ENCODE results near the gene GSTK1. TPM values are rescaled to one million over a fixed set of nuclear protein-coding genes. Genes with fewer than 3 reads are reported as not detected.
A peak's percentile ranks its signal among the peaks of the same experiment; 100 is the strongest.

GSTK1 gene
- total RNA-seq, 4 donors from 2014 or later = 58.2 to 173 (median 86.9) TPM

DNA sequence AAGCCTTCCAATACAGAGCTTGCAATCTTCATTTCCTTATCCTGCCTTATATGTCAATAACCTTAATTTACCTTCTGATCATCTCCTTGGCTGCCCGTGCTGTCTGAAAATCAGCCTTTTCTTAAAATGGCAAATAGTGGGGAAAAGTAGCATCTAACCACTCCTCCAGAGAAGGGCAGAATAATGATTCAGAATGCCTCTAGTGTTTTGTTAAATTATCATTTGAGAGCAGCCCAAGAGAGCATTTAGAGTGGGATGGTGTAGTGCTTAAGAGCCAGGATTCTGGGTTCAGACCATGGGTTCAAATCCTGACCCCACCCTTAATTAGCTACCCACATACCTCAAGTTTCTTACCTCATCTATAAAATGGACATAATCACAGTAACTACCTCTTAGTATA is 16.9 kb downstream of the GSTK1 start:
- H3K4me1 ChIP-seq = no peaks in the 10 kb centered on the region
- no peak for DNase-seq
- intact Hi-C loops (cut with DNase I; ENCODE audit: low total_unique reads) = no loop called here

DNA sequence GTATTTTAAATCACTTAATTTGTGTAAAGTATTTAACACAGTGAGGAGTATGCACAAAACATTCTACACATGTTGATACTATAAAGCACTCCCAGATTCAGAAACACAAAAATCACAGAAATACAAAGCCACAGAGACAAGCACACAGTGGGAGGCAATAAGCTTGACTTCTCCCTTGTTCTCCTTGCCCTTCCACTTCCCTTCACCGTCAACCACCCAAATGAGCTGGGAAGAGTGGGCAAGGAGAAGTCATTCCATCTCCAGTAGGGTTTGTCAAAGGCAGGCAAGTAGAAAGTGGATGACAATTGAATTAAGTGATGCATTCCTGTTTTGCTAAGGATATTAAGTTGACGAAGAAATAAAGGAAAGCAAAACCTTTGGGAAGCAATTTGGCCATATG is 17.3 kb downstream of the GSTK1 start:
- Histone ChIP-seq H3K36me3 (no peaks in the 10 kb centered on the region), H3K4me3 (no peak overlapping the region), H3K4me1 (no peaks in the 10 kb centered on the region), H3K9me3 (no peaks in the 10 kb centered on the region), H3K27me3 (no peaks in the 10 kb centered on the region), H3K27ac (peak overlapping the region in 1 of 2 donors; percentile 61)
- TF ChIP-seq POLR2A (IDR thresholded peaks at IDR 0.05) = no peak
- TF ChIP-seq, protein P1, sequence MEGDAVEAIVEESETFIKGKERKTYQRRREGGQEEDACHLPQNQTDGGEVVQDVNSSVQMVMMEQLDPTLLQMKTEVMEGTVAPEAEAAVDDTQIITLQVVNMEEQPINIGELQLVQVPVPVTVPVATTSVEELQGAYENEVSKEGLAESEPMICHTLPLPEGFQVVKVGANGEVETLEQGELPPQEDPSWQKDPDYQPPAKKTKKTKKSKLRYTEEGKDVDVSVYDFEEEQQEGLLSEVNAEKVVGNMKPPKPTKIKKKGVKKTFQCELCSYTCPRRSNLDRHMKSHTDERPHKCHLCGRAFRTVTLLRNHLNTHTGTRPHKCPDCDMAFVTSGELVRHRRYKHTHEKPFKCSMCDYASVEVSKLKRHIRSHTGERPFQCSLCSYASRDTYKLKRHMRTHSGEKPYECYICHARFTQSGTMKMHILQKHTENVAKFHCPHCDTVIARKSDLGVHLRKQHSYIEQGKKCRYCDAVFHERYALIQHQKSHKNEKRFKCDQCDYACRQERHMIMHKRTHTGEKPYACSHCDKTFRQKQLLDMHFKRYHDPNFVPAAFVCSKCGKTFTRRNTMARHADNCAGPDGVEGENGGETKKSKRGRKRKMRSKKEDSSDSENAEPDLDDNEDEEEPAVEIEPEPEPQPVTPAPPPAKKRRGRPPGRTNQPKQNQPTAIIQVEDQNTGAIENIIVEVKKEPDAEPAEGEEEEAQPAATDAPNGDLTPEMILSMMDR (IDR thresholded peaks at IDR 0.05) = no peak
- intact Hi-C loops (cut with DNase I; ENCODE audit: low total_unique reads) = no loop called here
- DNase-seq = no peak

More for the DNA sequence above, 16.9 kb downstream of the GSTK1 start:
- Histone ChIP-seq H3K9me3 (no peaks in the 10 kb centered on the region), H3K27ac (peak overlapping the region; percentile 3 to 61), H3K27me3 (no peaks in the 10 kb centered on the region), H3K36me3 (no peaks in the 10 kb centered on the region), H3K4me3 (no peak overlapping the region)
- TF ChIP-seq, protein P1 (IDR thresholded peaks at IDR 0.05) = no peak
- no peak for TF ChIP-seq POLR2A (IDR thresholded peaks at IDR 0.05)

DNA sequence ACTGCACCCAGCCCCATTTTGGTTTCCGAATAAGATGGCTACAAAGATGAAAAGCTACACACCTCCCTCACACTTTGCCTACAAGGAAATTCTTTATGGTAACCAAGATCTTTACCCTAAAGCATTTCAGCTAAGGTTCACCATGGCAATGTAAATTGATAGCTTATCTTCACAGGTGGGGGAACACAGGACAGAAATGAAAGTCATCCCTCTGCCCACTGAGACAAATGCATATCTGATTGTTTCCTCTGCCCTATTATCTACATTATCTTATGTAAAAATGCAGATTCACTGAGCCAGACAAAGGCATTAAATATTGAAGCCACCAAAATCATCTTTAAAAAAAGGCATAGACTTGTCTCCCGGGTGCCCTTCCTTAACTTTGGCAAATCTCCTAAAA is 18.3 kb downstream of the GSTK1 start:
- no peaks in the 10 kb centered on the region for H3K4me1 ChIP-seq
- no peak for DNase-seq
- intact Hi-C loops (cut with DNase I; ENCODE audit: low total_unique reads) = no loop called here
- TF ChIP-seq, protein P1 (IDR thresholded peaks at IDR 0.05) = no peak
- TF ChIP-seq POLR2A (IDR thresholded peaks at IDR 0.05) = no peak
- no peak overlapping the region for H3K4me3 ChIP-seq
- no peak overlapping the region for H3K27ac ChIP-seq
- H3K36me3 ChIP-seq = no peaks in the 10 kb centered on the region
- no peaks in the 10 kb centered on the region for H3K27me3 ChIP-seq
- H3K9me3 ChIP-seq = no peaks in the 10 kb centered on the region

DNA sequence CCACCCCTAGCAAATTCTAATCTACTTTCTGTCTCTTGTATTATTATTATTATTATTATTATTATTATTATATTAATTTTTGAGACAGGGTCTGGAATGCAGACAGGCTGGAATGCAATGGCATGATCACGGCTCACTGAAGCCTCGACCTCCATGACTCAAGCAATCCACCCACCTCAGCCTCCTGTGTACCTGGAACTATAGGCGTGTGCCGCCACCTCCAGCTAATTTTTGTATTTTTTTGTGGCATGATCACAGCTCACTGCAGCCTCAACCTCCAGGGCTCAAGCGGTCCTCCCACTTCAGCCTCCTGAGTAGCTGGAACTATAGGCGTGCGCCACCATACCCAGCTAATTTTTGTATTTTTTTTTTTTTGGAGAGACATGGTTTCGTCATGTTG is 18.9 kb downstream of the GSTK1 start:
- no peaks in the 10 kb centered on the region for H3K9me3 ChIP-seq
- TF ChIP-seq POLR2A (IDR thresholded peaks at IDR 0.05) = no peak
- TF ChIP-seq, protein P1 (IDR thresholded peaks at IDR 0.05) = no peak
- intact Hi-C loops (cut with DNase I; ENCODE audit: low total_unique reads) = no loop called here
- H3K4me1 ChIP-seq = no peaks in the 10 kb centered on the region
- no peak overlapping the region for H3K4me3 ChIP-seq
- H3K27me3 ChIP-seq = no peaks in the 10 kb centered on the region
- H3K27ac ChIP-seq = no peak overlapping the region
- DNase-seq = no peak
- no peaks in the 10 kb centered on the region for H3K36me3 ChIP-seq

DNA sequence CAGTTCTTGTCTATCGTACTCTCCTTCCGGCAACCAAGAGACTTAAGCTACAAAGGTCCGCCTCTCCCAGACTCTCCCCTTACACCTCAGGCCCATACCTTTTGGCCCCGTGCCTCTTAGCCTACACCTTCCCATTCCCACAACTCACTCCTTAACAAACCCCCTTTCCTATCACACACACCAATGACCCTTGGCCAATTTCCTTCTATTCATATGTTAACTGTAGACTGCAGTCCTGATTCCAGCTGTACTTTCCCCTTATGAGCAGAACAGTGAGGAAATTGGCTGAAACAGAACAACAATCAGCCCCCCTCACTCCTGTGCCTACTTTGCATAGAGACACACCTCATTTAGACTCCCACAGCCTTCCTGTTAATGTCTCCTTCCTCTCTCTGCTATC is 20.1 kb downstream of the GSTK1 start:
- Histone ChIP-seq H3K27me3 (no peaks in the 10 kb centered on the region), H3K9me3 (no peaks in the 10 kb centered on the region), H3K4me3 (no peak overlapping the region), H3K36me3 (no peaks in the 10 kb centered on the region), H3K27ac (no peak overlapping the region), H3K4me1 (peaks cover 0 to 6% of the 10 kb centered on the region in 2 donors)
- TF ChIP-seq, protein P1 (IDR thresholded peaks at IDR 0.05) = no peak
- DNase-seq = no peak
- intact Hi-C loops (cut with DNase I; ENCODE audit: low total_unique reads) = no loop called here

All from uterus (tissue), 4 donors.